ENCODE results near the gene KRTAP10-1. TPM values are rescaled to one million over a fixed set of nuclear protein-coding genes. Genes with fewer than 3 reads are reported as not detected.

KRTAP10-1 gene
- total RNA-seq, 1 experiment from 2014 or later = 0.47 TPM

DNA sequence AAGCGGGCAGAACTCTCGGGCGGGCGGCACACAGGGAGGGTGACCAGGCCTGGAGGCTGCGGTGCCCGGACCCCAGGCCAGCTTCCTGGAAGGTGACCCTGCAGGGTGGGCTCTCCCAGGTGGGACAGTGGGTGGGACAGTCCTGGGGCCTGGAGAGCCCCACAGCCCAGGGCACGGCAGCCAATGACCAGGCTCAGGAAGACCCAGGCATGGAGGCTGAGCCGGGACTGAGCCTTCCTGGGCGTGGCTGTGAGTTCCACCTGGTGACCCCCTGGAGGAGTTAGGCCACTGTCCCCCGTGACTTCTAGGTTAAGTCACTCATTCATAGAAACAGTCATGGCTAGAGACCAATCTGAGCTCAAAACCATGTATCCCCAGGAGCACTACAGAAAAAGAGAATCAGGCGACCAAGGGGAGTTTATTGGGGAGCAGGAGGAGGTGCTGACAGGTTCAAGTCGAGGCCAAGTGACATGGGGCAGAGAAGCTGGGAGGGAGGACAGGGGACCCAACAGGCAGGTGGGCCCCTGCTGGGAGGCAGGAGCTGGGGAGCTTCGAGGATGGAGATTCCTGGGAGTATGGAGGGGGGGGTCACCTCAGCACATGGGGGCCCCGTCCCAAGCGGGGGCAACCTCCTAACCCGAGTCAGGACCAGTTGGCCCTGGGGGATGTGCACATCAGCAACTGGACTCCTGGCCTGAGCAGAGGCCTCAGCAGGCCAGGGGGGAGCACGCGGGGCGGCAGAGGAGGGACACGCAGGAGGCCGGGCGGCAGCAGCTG lies 39.2 kb upstream of the KRTAP10-1 start:
- no peak for TF ChIP-seq CTCF (conservative IDR thresholded peaks at IDR 0.05; ENCODE audit: low read depth, low read length)
- TF ChIP-seq EZH2 (IDR thresholded peaks at IDR 0.05; ENCODE audit: borderline replicate concordance, low read depth, low read length, poor library complexity, severe bottlenecking) = no peak
- Histone ChIP-seq H3K4me3 (ENCODE audit: low read depth, low read length, poor library complexity, severe bottlenecking) (no peak overlapping the region), H3K27ac (ENCODE audit: low read depth, low read length, poor library complexity, severe bottlenecking) (no peak overlapping the region), H3K36me3 (ENCODE audit: insufficient read depth, low read length, poor library complexity, severe bottlenecking) (no peaks in the 10 kb centered on the region), H3K4me1 (ENCODE audit: insufficient read depth, low read length, poor library complexity, severe bottlenecking) (no peaks in the 10 kb centered on the region), H3K27me3 (replicated peaks; ENCODE audit: insufficient read depth, low read depth, low read length, poor library complexity) (no peaks in the 10 kb centered on the region), H3K9me3 (ENCODE audit: low read depth, low read length, poor library complexity, severe bottlenecking) (peaks cover 13% of the 10 kb centered on the region)
- DNase-seq (ENCODE audit: low spot score) = no peak
- ChIA-PET POLR2A (ENCODE audit: low non-redundant PET) (no interaction called here), CTCF (no interaction called here)
- intact Hi-C loops (cut with micrococcal nuclease; ENCODE audit: unreplicated experiment) = no loop called here
- no TSS peak for BruUV-seq (replicated peaks)

GRCh38 chr21:44578371-44579055 lies 38.5 kb upstream of the KRTAP10-1 start:
- Histone ChIP-seq H3K9me3 (ENCODE audit: low read depth, low read length, poor library complexity, severe bottlenecking) (peaks cover 13% of the 10 kb centered on the region), H3K4me3 (ENCODE audit: low read depth, low read length, poor library complexity, severe bottlenecking) (no peak overlapping the region), H3K4me1 (ENCODE audit: insufficient read depth, low read length, poor library complexity, severe bottlenecking) (no peaks in the 10 kb centered on the region), H3K36me3 (ENCODE audit: insufficient read depth, low read length, poor library complexity, severe bottlenecking) (no peaks in the 10 kb centered on the region), H3K27ac (ENCODE audit: low read depth, low read length, poor library complexity, severe bottlenecking) (no peak overlapping the region), H3K27me3 (replicated peaks; ENCODE audit: insufficient read depth, low read depth, low read length, poor library complexity) (no peaks in the 10 kb centered on the region)
- no TSS peak for BruUV-seq (replicated peaks)
- DNase-seq (ENCODE audit: low spot score) = no peak
- ChIA-PET POLR2A (ENCODE audit: low non-redundant PET) (no interaction called here), CTCF (no interaction called here)
- TF ChIP-seq CTCF (conservative IDR thresholded peaks at IDR 0.05; ENCODE audit: low read depth, low read length) (no peak), EZH2 (IDR thresholded peaks at IDR 0.05; ENCODE audit: borderline replicate concordance, low read depth, low read length, poor library complexity, severe bottlenecking) (no peak)
- intact Hi-C loops (cut with micrococcal nuclease; ENCODE audit: unreplicated experiment) = no loop called here

- Histone ChIP-seq H3K27me3 (replicated peaks; ENCODE audit: insufficient read depth, low read depth, low read length, poor library complexity) (no peaks in the 10 kb centered on the region), H3K27ac (ENCODE audit: low read depth, low read length, poor library complexity, severe bottlenecking) (no peak overlapping the region), H3K4me3 (ENCODE audit: low read depth, low read length, poor library complexity, severe bottlenecking) (no peak overlapping the region), H3K9me3 (ENCODE audit: low read depth, low read length, poor library complexity, severe bottlenecking) (peaks cover 1% of the 10 kb centered on the region), H3K36me3 (ENCODE audit: insufficient read depth, low read length, poor library complexity, severe bottlenecking) (no peaks in the 10 kb centered on the region), H3K4me1 (ENCODE audit: insufficient read depth, low read length, poor library complexity, severe bottlenecking) (no peaks in the 10 kb centered on the region)
- intact Hi-C loops (cut with micrococcal nuclease; ENCODE audit: unreplicated experiment) = no loop called here
- CTCF ChIA-PET = no interaction called here
- DNase-seq (ENCODE audit: low spot score) = no peak
- TF ChIP-seq CTCF (conservative IDR thresholded peaks at IDR 0.05; ENCODE audit: low read depth, low read length) = no peak
- TF ChIP-seq EZH2 (IDR thresholded peaks at IDR 0.05; ENCODE audit: borderline replicate concordance, low read depth, low read length, poor library complexity, severe bottlenecking) = no peak
- BruUV-seq (replicated peaks) = no TSS peak
- POLR2A ChIA-PET (ENCODE audit: low non-redundant PET) = no interaction called here
Observed at GRCh38 chr21:44576025-44576420, 36.0 kb upstream of the KRTAP10-1 start.

Measured in A673 (cell line).